Caco-2 (cell line): ENCODE results near the gene OTOL1. TPM values are rescaled to one million over a fixed set of nuclear protein-coding genes. Genes with fewer than 3 reads are reported as not detected.

ENCODE experiments used
- BruUV-seq: library from RNA; stranded (reverse); fragments of 400-500 nt; replicated peaks from 2 replicates; lab custom pipeline; 2021; lab: Mats Ljungman, UMichigan
- CTCF ChIA-PET: fragments of 300-600 bp; sonication (Branson Sonifier 250); formaldehyde crosslinking; loops from one replicate; lab custom pipeline; 2022; ENCODE audit warnings: antibody characterized with exemption; lab: Charles Lee
- POLR2A ChIA-PET: fragments of 300-600 bp; sonication (Branson Sonifier 250); formaldehyde crosslinking; loops from one replicate; lab custom pipeline; 2022; ENCODE audit warnings: antibody characterized with exemption; lab: Charles Lee
- DNase-seq, 2 experiments: peaks; one replicate each; pipeline versions ENCODE4 v3.0.0 to v3.0.0-alpha.2; 2020 to 2022
- H3K27me3 ChIP-seq: replicated peaks from 2 replicates; pipeline ENCODE4 v1.6.0; 2011; ENCODE audit warnings: low read length; ENCODE audit not compliant: control insufficient read depth, insufficient read depth
- H3K36me3 ChIP-seq: 2 replicates; pipeline ENCODE4 v1.5.1; 2011; ENCODE audit warnings: low read length; ENCODE audit not compliant: control insufficient read depth, insufficient read depth
- H3K4me1 ChIP-seq: fragments of 250-450 bp; sonication (Bioruptor Pico); 2 replicates; pipeline ENCODE4 v1.5.1; 2020; ENCODE audit warnings: mild to moderate bottlenecking
- H3K4me3 ChIP-seq: 2 replicates; pipeline ENCODE4 v1.5.1; 2011; ENCODE audit warnings: low read depth, mild to moderate bottlenecking, control low read depth, low read length
- H3K9me3 ChIP-seq: fragments of 250-450 bp; sonication (Bioruptor Pico); 2 replicates; pipeline ENCODE4 v1.5.1; 2020; ENCODE audit warnings: mild to moderate bottlenecking, moderate library complexity
- H3K27ac Mint-ChIP-seq: one replicate; pipeline ENCODE4 v1.8.0; 2022; ENCODE audit warnings: mixed read lengths; ENCODE audit not compliant: unreplicated experiment
- H3K27me3 Mint-ChIP-seq: one replicate; pipeline ENCODE4 v1.8.0; 2022; ENCODE audit warnings: mixed read lengths; ENCODE audit not compliant: insufficient read depth, unreplicated experiment
- H3K36me3 Mint-ChIP-seq: one replicate; pipeline ENCODE4 v1.8.0; 2022; ENCODE audit warnings: mild to moderate bottlenecking, mixed read lengths; ENCODE audit not compliant: insufficient read depth, unreplicated experiment
- H3K4me1 Mint-ChIP-seq: one replicate; pipeline ENCODE4 v1.8.0; 2022; ENCODE audit warnings: low read depth, mixed read lengths; ENCODE audit not compliant: unreplicated experiment
- H3K4me3 Mint-ChIP-seq: one replicate; pipeline ENCODE4 v1.8.0; 2022; ENCODE audit warnings: mild to moderate bottlenecking, moderate library complexity, mixed read lengths; ENCODE audit not compliant: unreplicated experiment
- H3K9me3 Mint-ChIP-seq: one replicate; pipeline ENCODE4 v1.8.0; 2022; ENCODE audit warnings: mixed read lengths; ENCODE audit not compliant: unreplicated experiment
- CTCF ChIP-seq, 2 experiments: fragments of 200-600 bp in 1 of 2; IDR thresholded peaks; 1 replicate in 1 of 2; 2 replicates in 1 of 2; pipeline versions ENCODE4 v1.5.1 to v1.8.0; 2011 to 2022; ENCODE audit warnings: antibody characterized with exemption in 1 of 2, control low read depth in 1 of 2, inconsistent platforms in 1 of 2, low read depth in 1 of 2, low read length in 1 of 2, mild to moderate bottlenecking in 1 of 2, moderate library complexity in 1 of 2; ENCODE audit not compliant: insufficient read depth in 1 of 2, severe bottlenecking in 1 of 2, unreplicated experiment in 1 of 2
- intact Hi-C: fragments of 100-400 bp; cut with micrococcal nuclease; formaldehyde crosslinking; loops from one replicate; pipeline ENCODE4 v1.10.0; 2022; ENCODE audit not compliant: unreplicated experiment
- total RNA-seq: library from RNA; stranded (reverse); gene quantifications from 2 replicates; pipeline ENCODE4 v1.2.3, GENCODE V29; 2022

OTOL1 gene
- total RNA-seq, 1 experiment from 2014 or later = not detected

GRCh38 chr3:161549261-161549660 is 52.7 kb downstream of the OTOL1 start:
- no peak for TF ChIP-seq CTCF (IDR thresholded peaks at IDR 0.05; ENCODE audit: insufficient read depth in 1 of 2, low read depth in 1 of 2, low read length in 1 of 2, severe bottlenecking in 1 of 2, unreplicated experiment in 1 of 2)
- intact Hi-C loops = loop anchor here (10.0 kb wide), 1 partner anchor 746 kb away; no protein-coding TSS in a partner anchor
- no peaks in the 10 kb centered on the region for H3K36me3 Mint-ChIP-seq
- Histone ChIP-seq H3K4me1 (no peaks in the 10 kb centered on the region), H3K36me3 (no peaks in the 10 kb centered on the region), H3K27me3 (no peaks in the 10 kb centered on the region), H3K4me3 (no peak overlapping the region), H3K9me3 (no peaks in the 10 kb centered on the region)
- H3K27me3 Mint-ChIP-seq = peaks cover 11% of the 10 kb centered on the region
- no peak overlapping the region for H3K27ac Mint-ChIP-seq
- no peak for DNase-seq
- no peaks in the 10 kb centered on the region for H3K4me1 Mint-ChIP-seq
- no peaks in the 10 kb centered on the region for H3K9me3 Mint-ChIP-seq
- ChIA-PET CTCF (no interaction called here), POLR2A (no interaction called here)
- no peak overlapping the region for H3K4me3 Mint-ChIP-seq
- BruUV-seq = no TSS peak

GRCh38 chr3:161550491-161551195 is 54.0 kb downstream of the OTOL1 start:
- Histone ChIP-seq H3K4me3 (no peak overlapping the region), H3K36me3 (no peaks in the 10 kb centered on the region), H3K4me1 (no peaks in the 10 kb centered on the region), H3K9me3 (no peaks in the 10 kb centered on the region), H3K27me3 (peaks cover 2% of the 10 kb centered on the region; the same call in 1 of the 2 replicates)
- intact Hi-C loops = no loop called here
- Mint-ChIP-seq H3K27ac (no peak overlapping the region), H3K36me3 (no peaks in the 10 kb centered on the region), H3K27me3 (peaks cover 15% of the 10 kb centered on the region), H3K4me3 (no peak overlapping the region), H3K4me1 (no peaks in the 10 kb centered on the region), H3K9me3 (no peaks in the 10 kb centered on the region)
- TF ChIP-seq CTCF (IDR thresholded peaks at IDR 0.05; ENCODE audit: insufficient read depth in 1 of 2, low read depth in 1 of 2, low read length in 1 of 2, severe bottlenecking in 1 of 2, unreplicated experiment in 1 of 2) = no peak
- no TSS peak for BruUV-seq
- ChIA-PET POLR2A (no interaction called here), CTCF (no interaction called here)
- no peak for DNase-seq

GRCh38 chr3:161551697-161552096 is 55.1 kb downstream of the OTOL1 start:
- Histone ChIP-seq H3K4me1 (no peaks in the 10 kb centered on the region), H3K36me3 (no peaks in the 10 kb centered on the region), H3K4me3 (no peak overlapping the region), H3K27me3 (peaks cover 2% of the 10 kb centered on the region; the same call in 1 of the 2 replicates), H3K9me3 (no peaks in the 10 kb centered on the region)
- no peak for TF ChIP-seq CTCF (IDR thresholded peaks at IDR 0.05; ENCODE audit: insufficient read depth in 1 of 2, low read depth in 1 of 2, low read length in 1 of 2, severe bottlenecking in 1 of 2, unreplicated experiment in 1 of 2)
- intact Hi-C loops = no loop called here
- Mint-ChIP-seq H3K4me1 (no peaks in the 10 kb centered on the region), H3K27ac (no peak overlapping the region), H3K4me3 (no peak overlapping the region), H3K36me3 (no peaks in the 10 kb centered on the region), H3K9me3 (no peaks in the 10 kb centered on the region), H3K27me3 (peaks cover 15% of the 10 kb centered on the region)
- BruUV-seq = no TSS peak
- POLR2A ChIA-PET = no interaction called here
- CTCF ChIA-PET = no interaction called here
- DNase-seq = no peak
